Stomach (tissue), 4 donors: Measurements from ENCODE around the gene TMEM170A.

Experiments used
- POLR2A ChIP-seq, 4 donors: fragments of 450-650 bp; IDR thresholded peaks; one replicate each; pipeline ENCODE4 v1.6.1; 2016; ENCODE audit warnings: antibody characterized with exemption in 4 of 4, control low read depth in 2 of 4, mild to moderate bottlenecking in 1 of 4, moderate library complexity in 1 of 4
- POLR2AphosphoS5 ChIP-seq, 3 donors: sonication (generic); formaldehyde crosslinking; IDR thresholded peaks; one replicate each; pipeline ENCODE4 v1.6.1; 2016; ENCODE audit warnings: antibody characterized with exemption in 3 of 3
- TF ChIP-seq, protein P1 (sequence below), 7 experiments: fragments of 450-650 bp in 4 of 7; fragments of 200-600 bp in 3 of 7; sonication (generic) in 3 of 7; IDR thresholded peaks; one replicate each; pipeline ENCODE4 v1.5.1; 2016 to 2019; ENCODE audit warnings: antibody characterized with exemption in 7 of 7, control low read depth in 2 of 7, mild to moderate bottlenecking in 1 of 7

DNA sequence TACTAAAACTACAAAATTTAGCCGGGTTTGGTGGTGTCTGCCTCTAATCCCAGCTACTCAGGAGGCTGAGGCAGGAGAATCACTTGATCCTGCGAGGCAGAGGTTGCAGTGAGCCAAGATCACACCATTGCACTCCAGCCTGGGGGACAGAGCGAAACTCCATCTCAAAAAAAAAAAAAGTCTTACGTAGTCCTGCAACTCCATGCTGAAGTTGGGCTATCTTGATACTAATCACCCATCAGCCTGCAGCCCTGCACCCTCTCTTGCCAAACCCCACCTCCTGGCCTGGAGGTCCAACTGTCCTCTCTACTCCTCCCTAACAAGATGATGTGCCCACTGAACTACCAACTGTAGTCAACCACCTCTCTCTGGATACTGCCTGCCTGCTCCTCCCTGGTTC, 4.8 kb downstream of the TMEM170A start:
- TF ChIP-seq, protein P1, sequence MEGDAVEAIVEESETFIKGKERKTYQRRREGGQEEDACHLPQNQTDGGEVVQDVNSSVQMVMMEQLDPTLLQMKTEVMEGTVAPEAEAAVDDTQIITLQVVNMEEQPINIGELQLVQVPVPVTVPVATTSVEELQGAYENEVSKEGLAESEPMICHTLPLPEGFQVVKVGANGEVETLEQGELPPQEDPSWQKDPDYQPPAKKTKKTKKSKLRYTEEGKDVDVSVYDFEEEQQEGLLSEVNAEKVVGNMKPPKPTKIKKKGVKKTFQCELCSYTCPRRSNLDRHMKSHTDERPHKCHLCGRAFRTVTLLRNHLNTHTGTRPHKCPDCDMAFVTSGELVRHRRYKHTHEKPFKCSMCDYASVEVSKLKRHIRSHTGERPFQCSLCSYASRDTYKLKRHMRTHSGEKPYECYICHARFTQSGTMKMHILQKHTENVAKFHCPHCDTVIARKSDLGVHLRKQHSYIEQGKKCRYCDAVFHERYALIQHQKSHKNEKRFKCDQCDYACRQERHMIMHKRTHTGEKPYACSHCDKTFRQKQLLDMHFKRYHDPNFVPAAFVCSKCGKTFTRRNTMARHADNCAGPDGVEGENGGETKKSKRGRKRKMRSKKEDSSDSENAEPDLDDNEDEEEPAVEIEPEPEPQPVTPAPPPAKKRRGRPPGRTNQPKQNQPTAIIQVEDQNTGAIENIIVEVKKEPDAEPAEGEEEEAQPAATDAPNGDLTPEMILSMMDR (IDR thresholded peaks at IDR 0.05), result no peak
- TF ChIP-seq POLR2A (IDR thresholded peaks at IDR 0.05) (no peak), POLR2AphosphoS5 (IDR thresholded peaks at IDR 0.05) (no peak)
